ENCODE results near the gene RRAGD. TPM values are rescaled to one million over a fixed set of nuclear protein-coding genes. Genes with fewer than 3 reads are reported as not detected.

The RRAGD gene
- total RNA-seq, 1 experiment from 2014 or later = not detected

GRCh38 chr6:89321131-89321970 is 90.7 kb downstream of the RRAGD start:
- Histone ChIP-seq H3K9me2 (ENCODE audit: insufficient read depth) (no peaks in the 10 kb centered on the region), H4K20me1 (ENCODE audit: insufficient read depth) (no peaks in the 10 kb centered on the region), H3K36me3 (ENCODE audit: low read depth) (no peaks in the 10 kb centered on the region), H3K27ac (no peak overlapping the region), H2AFZ (no peak overlapping the region), H3K4me1 (replicated peaks; ENCODE audit: insufficient read depth) (no peaks in the 10 kb centered on the region), H3F3A (ENCODE audit: insufficient read depth, low read depth) (no peaks in the 10 kb centered on the region), H3K79me2 (ENCODE audit: low read depth) (no peaks in the 10 kb centered on the region), H3K9me3 (ENCODE audit: insufficient read depth, low read depth) (no peaks in the 10 kb centered on the region), H3K4me3 (no peak overlapping the region), H3K27me3 (ENCODE audit: insufficient read depth, low read depth) (no peaks in the 10 kb centered on the region), H3K4me2 (no peak overlapping the region)
- DNase-seq = no peak
- CTCF ChIA-PET = no interaction called here
- no TSS peak for BruUV-seq (replicated peaks)
- intact Hi-C loops (cut with micrococcal nuclease; ENCODE audit: unreplicated experiment) = no loop called here
- POLR2A ChIA-PET (ENCODE audit: unreplicated experiment) = no interaction called here
- TF ChIP-seq CTCF (conservative IDR thresholded peaks at IDR 0.05) = no peak
- TF ChIP-seq EZH2 (IDR thresholded peaks at IDR 0.05; ENCODE audit: low read depth) = no peak

GRCh38 chr6:89320012-89320559 is 92.0 kb downstream of the RRAGD start:
- Histone ChIP-seq H3K4me1 (replicated peaks; ENCODE audit: insufficient read depth) (no peaks in the 10 kb centered on the region), H3F3A (ENCODE audit: insufficient read depth, low read depth) (no peaks in the 10 kb centered on the region), H3K27me3 (ENCODE audit: insufficient read depth, low read depth) (no peaks in the 10 kb centered on the region), H2AFZ (no peak overlapping the region), H3K4me2 (no peak overlapping the region), H3K9me3 (ENCODE audit: insufficient read depth, low read depth) (no peaks in the 10 kb centered on the region), H3K4me3 (no peak overlapping the region), H3K36me3 (ENCODE audit: low read depth) (no peaks in the 10 kb centered on the region), H3K9me2 (ENCODE audit: insufficient read depth) (no peaks in the 10 kb centered on the region), H3K27ac (no peak overlapping the region), H3K79me2 (ENCODE audit: low read depth) (no peaks in the 10 kb centered on the region), H4K20me1 (ENCODE audit: insufficient read depth) (no peaks in the 10 kb centered on the region)
- no peak for DNase-seq
- ChIA-PET POLR2A (ENCODE audit: unreplicated experiment) (no interaction called here), CTCF (no interaction called here)
- no TSS peak for BruUV-seq (replicated peaks)
- TF ChIP-seq EZH2 (IDR thresholded peaks at IDR 0.05; ENCODE audit: low read depth) = no peak
- TF ChIP-seq CTCF (conservative IDR thresholded peaks at IDR 0.05) = no peak
- intact Hi-C loops (cut with micrococcal nuclease; ENCODE audit: unreplicated experiment) = no loop called here

- Histone ChIP-seq H2AFZ (no peak overlapping the region), H4K20me1 (ENCODE audit: insufficient read depth) (no peaks in the 10 kb centered on the region), H3K36me3 (ENCODE audit: low read depth) (no peaks in the 10 kb centered on the region), H3K79me2 (ENCODE audit: low read depth) (no peaks in the 10 kb centered on the region), H3K4me1 (replicated peaks; ENCODE audit: insufficient read depth) (no peaks in the 10 kb centered on the region), H3K4me2 (no peak overlapping the region), H3K9me3 (ENCODE audit: insufficient read depth, low read depth) (no peaks in the 10 kb centered on the region), H3K4me3 (no peak overlapping the region), H3K9me2 (ENCODE audit: insufficient read depth) (no peaks in the 10 kb centered on the region), H3K27me3 (ENCODE audit: insufficient read depth, low read depth) (no peaks in the 10 kb centered on the region), H3F3A (ENCODE audit: insufficient read depth, low read depth) (no peaks in the 10 kb centered on the region), H3K27ac (no peak overlapping the region)
- intact Hi-C loops (cut with micrococcal nuclease; ENCODE audit: unreplicated experiment) = no loop called here
- no TSS peak for BruUV-seq (replicated peaks)
- no peak for DNase-seq
- ChIA-PET POLR2A (ENCODE audit: unreplicated experiment) (no interaction called here), CTCF (interaction anchor here (0.6 kb wide), 1 partner anchor 13 kb away, joined by 9 read pairs; no protein-coding TSS in a partner anchor)
- no peak for TF ChIP-seq CTCF (conservative IDR thresholded peaks at IDR 0.05)
- no peak for TF ChIP-seq EZH2 (IDR thresholded peaks at IDR 0.05; ENCODE audit: low read depth)
These were observed 95.0 kb downstream of the RRAGD start for GRCh38 chr6:89317067-89317466.

All from PC-9 (cell line).